WTC11 (cell line): Measurements from ENCODE around the gene NEK6. TPM values are rescaled to one million over a fixed set of nuclear protein-coding genes. Genes with fewer than 3 reads are reported as not detected.

Experiments used
- ATAC-seq: fragments of 200-7000 bp; cut with Tn5 transposase; 2 replicates; pipeline ENCODE4 v1.10.0; 2021; ENCODE audit warnings: mild to moderate bottlenecking, moderate library complexity
- CTCF ChIA-PET: fragments of 300-600 bp; sonication (Branson Sonifier 250); formaldehyde crosslinking; loops from one replicate; lab custom pipeline; 2021; ENCODE audit warnings: antibody characterized with exemption; lab: Charles Lee
- POLR2A ChIA-PET: fragments of 350-600 bp; sonication (Branson Sonifier 250); formaldehyde crosslinking; loops from one replicate; lab custom pipeline; 2021; ENCODE audit warnings: antibody characterized with exemption; lab: Charles Lee
- DNase-seq: peaks from one replicate; pipeline ENCODE4 v3.0.0; 2021; ENCODE audit warnings: low spot score
- H3K27ac Mint-ChIP-seq: 2 replicates; pipeline ENCODE4 v1.8.0; 2021; ENCODE audit warnings: mixed read lengths
- H3K27me3 Mint-ChIP-seq: 2 replicates; pipeline ENCODE4 v1.8.0; 2021; ENCODE audit warnings: low read depth, mild to moderate bottlenecking, moderate library complexity, mixed read lengths
- H3K36me3 Mint-ChIP-seq: 2 replicates; pipeline ENCODE4 v1.8.0; 2021; ENCODE audit warnings: mixed read lengths
- H3K4me1 Mint-ChIP-seq: 2 replicates; pipeline ENCODE4 v1.8.0; 2022; ENCODE audit warnings: mixed read lengths
- H3K4me3 Mint-ChIP-seq: 2 replicates; pipeline ENCODE4 v1.8.0; 2021; ENCODE audit warnings: mild to moderate bottlenecking, moderate library complexity, mixed read lengths
- H3K9me3 Mint-ChIP-seq: 2 replicates; pipeline ENCODE4 v1.8.0; 2021; ENCODE audit warnings: mixed read lengths
- AR ChIP-seq: fragments of 250-450 bp; sonication (Bioruptor Pico); IDR thresholded peaks from 2 replicates; pipeline ENCODE4 v1.9.0; 2021; ENCODE audit warnings: mild to moderate bottlenecking
- CREB1 ChIP-seq: sonication (generic); formaldehyde crosslinking; IDR thresholded peaks from 2 replicates; pipeline ENCODE4 v1.8.0; 2023; ENCODE audit warnings: mild to moderate bottlenecking, missing genetic modification reagents
- CREM ChIP-seq: sonication (generic); formaldehyde crosslinking; IDR thresholded peaks from 2 replicates; pipeline ENCODE4 v1.8.1; 2022; ENCODE audit warnings: mild to moderate bottlenecking, missing genetic modification reagents, moderate library complexity
- CTCF ChIP-seq: fragments of 200-600 bp; IDR thresholded peaks from 2 replicates; pipeline ENCODE4 v1.8.0; 2022; ENCODE audit warnings: antibody characterized with exemption
- E2F1 ChIP-seq: sonication (generic); formaldehyde crosslinking; IDR thresholded peaks from 2 replicates; pipeline ENCODE4 v1.8.0; 2022; ENCODE audit warnings: mild to moderate bottlenecking, missing genetic modification reagents
- EMX1 ChIP-seq: fragments of 250-450 bp; sonication (Bioruptor Pico); IDR thresholded peaks from 2 replicates; pipeline ENCODE4 v1.8.0; 2021; ENCODE audit warnings: mild to moderate bottlenecking
- FOXP1 ChIP-seq: sonication (generic); formaldehyde crosslinking; IDR thresholded peaks from 2 replicates; pipeline ENCODE4 v1.8.0; 2022; ENCODE audit warnings: missing genetic modification reagents, mild to moderate bottlenecking, moderate library complexity, borderline replicate concordance
- GTF2I ChIP-seq: fragments of 250-450 bp; sonication (Bioruptor Pico); conservative IDR thresholded peaks from 2 replicates; pipeline ENCODE4 v1.4.0; 2021; ENCODE audit warnings: mild to moderate bottlenecking
- NR1H2 ChIP-seq: sonication (generic); formaldehyde crosslinking; IDR thresholded peaks from 2 replicates; pipeline ENCODE4 v1.9.0; 2021; ENCODE audit warnings: mild to moderate bottlenecking, moderate library complexity, missing genetic modification reagents
- SP1 ChIP-seq: sonication (generic); formaldehyde crosslinking; conservative IDR thresholded peaks from 2 replicates; pipeline ENCODE4 v1.8.1; 2022; ENCODE audit warnings: missing genetic modification reagents
- TEAD4 ChIP-seq: sonication (generic); formaldehyde crosslinking; IDR thresholded peaks from 2 replicates; pipeline ENCODE4 v1.8.0; 2022; ENCODE audit warnings: mild to moderate bottlenecking, missing genetic modification reagents
- TP53 ChIP-seq: sonication (generic); formaldehyde crosslinking; IDR thresholded peaks from 2 replicates; pipeline ENCODE4 v1.8.1; 2023; ENCODE audit warnings: mild to moderate bottlenecking, missing genetic modification reagents
- USF2 ChIP-seq: sonication (generic); formaldehyde crosslinking; IDR thresholded peaks from 2 replicates; pipeline ENCODE4 v1.8.1; 2023; ENCODE audit warnings: mild to moderate bottlenecking, missing genetic modification reagents, moderate library complexity
- ZNF138 ChIP-seq: sonication (generic); formaldehyde crosslinking; conservative IDR thresholded peaks from 2 replicates; pipeline ENCODE4 v1.8.1; 2022; ENCODE audit warnings: mild to moderate bottlenecking, moderate library complexity, missing genetic modification reagents
- ZNF263 ChIP-seq: sonication (generic); formaldehyde crosslinking; IDR thresholded peaks from 2 replicates; pipeline ENCODE4 v1.8.1; 2022; ENCODE audit warnings: low read depth, mild to moderate bottlenecking, moderate library complexity, missing genetic modification reagents
- ZNF512 ChIP-seq: sonication (generic); formaldehyde crosslinking; IDR thresholded peaks from 2 replicates; pipeline ENCODE4 v1.8.1; 2022; ENCODE audit warnings: missing genetic modification reagents, borderline replicate concordance
- total RNA-seq: library from RNA; stranded (reverse); gene quantifications from 3 replicates; pipeline ENCODE4 v1.2.3, GENCODE V29; 2021

The NEK6 gene
- total RNA-seq, 1 experiment from 2014 or later = 23.0 TPM

- no peak overlapping the region for H3K4me3 Mint-ChIP-seq
- ATAC-seq (no peak), DNase-seq (no peak)
- no peaks in the 10 kb centered on the region for H3K27me3 Mint-ChIP-seq
- H3K27ac Mint-ChIP-seq = no peak overlapping the region
- H3K4me1 Mint-ChIP-seq = 0 out of 2 replicates have a peak, but pooled peaks cover 3% of the 10 kb centered on the region
- CTCF ChIA-PET = no interaction called here
- no peaks in the 10 kb centered on the region for H3K9me3 Mint-ChIP-seq
- no peaks in the 10 kb centered on the region for H3K36me3 Mint-ChIP-seq
- no peak for TF ChIP-seq ZNF512 (CRISPR knock-in tag)
- TF ChIP-seq CREB1 (CRISPR knock-in tag) = no peak
- TF ChIP-seq AR (CRISPR knock-in tag) = no peak
- no peak for TF ChIP-seq CREM (CRISPR knock-in tag)
- TF ChIP-seq FOXP1 = no peak
- TF ChIP-seq NR1H2 = no peak
- no peak for TF ChIP-seq TEAD4 (CRISPR knock-in tag)
- TF ChIP-seq ZNF138 = no peak
- TF ChIP-seq ZNF263 (CRISPR knock-in tag) = no peak
- TF ChIP-seq E2F1 (CRISPR knock-in tag) = no peak
- no peak for TF ChIP-seq SP1 (CRISPR knock-in tag)
- no peak for TF ChIP-seq GTF2I (CRISPR knock-in tag)
- TF ChIP-seq USF2 (CRISPR knock-in tag) = no peak
- no peak for TF ChIP-seq EMX1
- TF ChIP-seq, all 79 proteins: peak for 0
- POLR2A ChIA-PET = no interaction called here
Measured at GRCh38 chr9:124215368-124215910, 42.3 kb upstream of the NEK6 start.

GRCh38 chr9:124215956-124216355 is 41.8 kb upstream of the NEK6 start:
- Mint-ChIP-seq H3K9me3 (no peaks in the 10 kb centered on the region), H3K4me3 (no peak overlapping the region), H3K27ac (no peak overlapping the region), H3K4me1 (0 out of 2 replicates have a peak, but pooled peaks cover 3% of the 10 kb centered on the region), H3K27me3 (no peaks in the 10 kb centered on the region), H3K36me3 (no peaks in the 10 kb centered on the region)
- ChIA-PET CTCF (no interaction called here), POLR2A (no interaction called here)
- DNase-seq (no peak), ATAC-seq (no peak)
- TF ChIP-seq TP53 (CRISPR knock-in tag) = no peak
- no peak for TF ChIP-seq CTCF
